ENCODE measurements around the gene SLC34A1.

Gene SLC34A1

GRCh38 chr5:177389241-177390169 lies 5.3 kb downstream of the SLC34A1 start:
- TF ChIP-seq CTCF (IDR thresholded peaks at IDR 0.05; ENCODE audit: low read length): no peak
- no peak for TF ChIP-seq EZH2 (IDR thresholded peaks at IDR 0.05; ENCODE audit: borderline replicate concordance, low read length)
- H3K4me2 ChIP-seq (ENCODE audit: low read length): peak overlapping the region; percentile 27; the same call in 1 of the 2 replicates

GRCh38 chr5:177390363-177391300 lies 6.4 kb downstream of the SLC34A1 start:
- no peak overlapping the region for H2AFZ ChIP-seq (ENCODE audit: low read length)
- H3K79me2 ChIP-seq (ENCODE audit: insufficient read depth, low read length): no peaks in the 10 kb centered on the region
- H3K9me2 ChIP-seq (ENCODE audit: low read depth, low read length): no peaks in the 10 kb centered on the region
- H3K27ac ChIP-seq (ENCODE audit: low read depth, low read length, poor library complexity, severe bottlenecking): no peak overlapping the region
- H3K9ac ChIP-seq (ENCODE audit: low read length): no peak overlapping the region; the same call in 1 of the 2 replicates
- peaks cover 34% of the 10 kb centered on the region for H3K4me1 ChIP-seq (ENCODE audit: insufficient read depth, low read length, severe bottlenecking)
- no peak overlapping the region; the same call in 1 of the 2 replicates for H3K4me2 ChIP-seq (ENCODE audit: low read length)
- no peaks in the 10 kb centered on the region for H4K20me1 ChIP-seq (ENCODE audit: insufficient read depth, low read length)
- H3K4me3 ChIP-seq (ENCODE audit: low read depth, low read length, poor library complexity, severe bottlenecking): no peak overlapping the region
- H3K9me3 ChIP-seq (ENCODE audit: low read length): no peaks in the 10 kb centered on the region
- H3K27me3 ChIP-seq (ENCODE audit: insufficient read depth, low read length): peaks cover 4% of the 10 kb centered on the region
- H3K36me3 ChIP-seq (ENCODE audit: insufficient read depth, low read length): no peaks in the 10 kb centered on the region
- H3F3A ChIP-seq (ENCODE audit: insufficient read depth, low read length): no peaks in the 10 kb centered on the region
- TF ChIP-seq EZH2 (IDR thresholded peaks at IDR 0.05; ENCODE audit: borderline replicate concordance, low read length) (no peak), CTCF (IDR thresholded peaks at IDR 0.05; ENCODE audit: low read length) (peak; percentile 86)

More at GRCh38 chr5:177389241-177390169, 5.3 kb downstream of the SLC34A1 start:
- H3K4me1 ChIP-seq (ENCODE audit: insufficient read depth, low read length, severe bottlenecking): peaks cover 34% of the 10 kb centered on the region
- H3K27me3 ChIP-seq (ENCODE audit: insufficient read depth, low read length): peaks cover 4% of the 10 kb centered on the region
- H3K4me3 ChIP-seq (ENCODE audit: low read depth, low read length, poor library complexity, severe bottlenecking): no peak overlapping the region
- peak overlapping the region; percentile 53 for H3K27ac ChIP-seq (ENCODE audit: low read depth, low read length, poor library complexity, severe bottlenecking)
- H3K36me3 ChIP-seq (ENCODE audit: insufficient read depth, low read length): no peaks in the 10 kb centered on the region
- H3K9me3 ChIP-seq (ENCODE audit: low read length): no peaks in the 10 kb centered on the region
- no peaks in the 10 kb centered on the region for H3K9me2 ChIP-seq (ENCODE audit: low read depth, low read length)
- no peak overlapping the region for H2AFZ ChIP-seq (ENCODE audit: low read length)
- no peaks in the 10 kb centered on the region for H3F3A ChIP-seq (ENCODE audit: insufficient read depth, low read length)
- H4K20me1 ChIP-seq (ENCODE audit: insufficient read depth, low read length): no peaks in the 10 kb centered on the region
- H3K9ac ChIP-seq (ENCODE audit: low read length): peak overlapping the region; percentile 10; the same call in 1 of the 2 replicates
- H3K79me2 ChIP-seq (ENCODE audit: insufficient read depth, low read length): no peaks in the 10 kb centered on the region

GRCh38 chr5:177392765-177393164 lies 8.5 kb downstream of the SLC34A1 start:
- H3K36me3 ChIP-seq (ENCODE audit: insufficient read depth, low read length): no peaks in the 10 kb centered on the region
- H2AFZ ChIP-seq (ENCODE audit: low read length): no peak overlapping the region
- TF ChIP-seq CTCF (IDR thresholded peaks at IDR 0.05; ENCODE audit: low read length) (no peak), EZH2 (IDR thresholded peaks at IDR 0.05; ENCODE audit: borderline replicate concordance, low read length) (no peak)
- H3K4me2 ChIP-seq (ENCODE audit: low read length): no peak overlapping the region
- no peak overlapping the region for H3K27ac ChIP-seq (ENCODE audit: low read depth, low read length, poor library complexity, severe bottlenecking)
- no peak overlapping the region for H3K4me3 ChIP-seq (ENCODE audit: low read depth, low read length, poor library complexity, severe bottlenecking)
- no peaks in the 10 kb centered on the region for H3F3A ChIP-seq (ENCODE audit: insufficient read depth, low read length)
- H3K9me2 ChIP-seq (ENCODE audit: low read depth, low read length): no peaks in the 10 kb centered on the region
- peaks cover 23% of the 10 kb centered on the region for H3K4me1 ChIP-seq (ENCODE audit: insufficient read depth, low read length, severe bottlenecking)
- no peaks in the 10 kb centered on the region for H3K9me3 ChIP-seq (ENCODE audit: low read length)
- H3K9ac ChIP-seq (ENCODE audit: low read length): no peak overlapping the region
- no peaks in the 10 kb centered on the region for H4K20me1 ChIP-seq (ENCODE audit: insufficient read depth, low read length)
- H3K79me2 ChIP-seq (ENCODE audit: insufficient read depth, low read length): no peaks in the 10 kb centered on the region
- H3K27me3 ChIP-seq (ENCODE audit: insufficient read depth, low read length): peaks cover 4% of the 10 kb centered on the region

All from OCI-LY1 (cell line).